HG03457 (cell line): ENCODE data around the gene HSPH1.
"Not testable (repeated sequence)": the region's sequence is repeated elsewhere in the genome, so short reads cannot be mapped to it uniquely, and the experiment has no call there.

Experiments
- ATAC-seq: cut with Tn5 transposase; IDR thresholded peaks from one replicate; pipeline ENCODE4 v1.9.1; 2021; ENCODE audit warnings: moderate number of reproducible peaks; ENCODE audit not compliant: unreplicated experiment

The HSPH1 gene

GRCh38 chr13:31177813-31178495 is 16.2 kb upstream of the HSPH1 start:
- ATAC-seq: not testable (repeated sequence)

GRCh38 chr13:31175847-31176532 is 14.3 kb upstream of the HSPH1 start:
- no peak for ATAC-seq

- ATAC-seq: no peak
Measured at GRCh38 chr13:31174018-31174417, 12.3 kb upstream of the HSPH1 start.

- no peak for ATAC-seq
Measured at GRCh38 chr13:31172535-31172934, 10.8 kb upstream of the HSPH1 start.

- ATAC-seq: no peak
Measured at GRCh38 chr13:31172001-31172400, 10.3 kb upstream of the HSPH1 start.

- no peak for ATAC-seq
Measured at GRCh38 chr13:31168736-31169135, 7.0 kb upstream of the HSPH1 start.

GRCh38 chr13:31168166-31168565 is 6.5 kb upstream of the HSPH1 start:
- ATAC-seq: no peak

GRCh38 chr13:31167490-31167889 is 5.8 kb upstream of the HSPH1 start:
- peak; percentile 58 for ATAC-seq

- no peak for ATAC-seq
Measured at GRCh38 chr13:31166591-31166990, 4.9 kb upstream of the HSPH1 start.

GRCh38 chr13:31162151-31163008 is 676 bp upstream of the HSPH1 start:
- peak; percentile 85 for ATAC-seq

GRCh38 chr13:31160857-31161556 is 697 bp downstream of the HSPH1 start:
- ATAC-seq: peak; percentile 17

GRCh38 chr13:31159306-31159705 is 2.4 kb downstream of the HSPH1 start:
- ATAC-seq: no peak

GRCh38 chr13:31154939-31155338 is 6.8 kb downstream of the HSPH1 start:
- no peak for ATAC-seq

GRCh38 chr13:31151837-31152236 is 9.9 kb downstream of the HSPH1 start:
- ATAC-seq: no peak

GRCh38 chr13:31150315-31150985 is 11.3 kb downstream of the HSPH1 start:
- ATAC-seq: no peak

- no peak for ATAC-seq
Measured at GRCh38 chr13:31149604-31150003, 12.1 kb downstream of the HSPH1 start.

GRCh38 chr13:31145417-31145816 is 16.3 kb downstream of the HSPH1 start:
- no peak for ATAC-seq

GRCh38 chr13:31138515-31138914 is 23.2 kb downstream of the HSPH1 start:
- ATAC-seq: no peak

GRCh38 chr13:31136724-31137123 is 25.0 kb downstream of the HSPH1 start:
- ATAC-seq: no peak

GRCh38 chr13:31134039-31134711 is 27.5 kb downstream of the HSPH1 start:
- no peak for ATAC-seq
